GM18499 (cell line): ENCODE results near the gene BRINP3.

Experiments
- ATAC-seq: cut with Tn5 transposase; IDR thresholded peaks from one replicate; pipeline ENCODE4 v1.9.1; 2021; ENCODE audit warnings: moderate number of reproducible peaks; ENCODE audit not compliant: insufficient read depth, unreplicated experiment

The BRINP3 gene

DNA sequence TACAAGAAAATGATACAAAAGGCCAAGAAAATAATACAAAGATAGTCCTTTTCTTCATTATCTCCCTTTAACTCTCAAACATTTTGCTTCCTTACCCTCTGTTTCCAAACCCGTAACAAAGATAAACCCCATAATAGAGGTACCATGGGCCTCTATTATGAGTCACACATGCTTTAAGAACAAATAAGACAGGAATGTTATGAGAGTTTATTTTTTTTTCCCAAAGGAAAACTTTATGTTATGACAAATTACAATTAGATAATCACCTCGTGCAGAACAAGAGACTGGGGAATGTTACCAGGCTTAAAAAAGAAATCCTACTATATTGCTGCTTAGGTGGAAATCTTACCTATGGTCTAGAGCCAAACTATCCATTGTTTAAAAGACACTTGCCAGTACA is 272.0 kb downstream of the BRINP3 start:
- ATAC-seq = no peak

- no peak for ATAC-seq
Observed at GRCh38 chr1:190196020-190196419, 281.6 kb downstream of the BRINP3 start.

GRCh38 chr1:190193508-190194115 is 284.1 kb downstream of the BRINP3 start:
- ATAC-seq = no peak

DNA sequence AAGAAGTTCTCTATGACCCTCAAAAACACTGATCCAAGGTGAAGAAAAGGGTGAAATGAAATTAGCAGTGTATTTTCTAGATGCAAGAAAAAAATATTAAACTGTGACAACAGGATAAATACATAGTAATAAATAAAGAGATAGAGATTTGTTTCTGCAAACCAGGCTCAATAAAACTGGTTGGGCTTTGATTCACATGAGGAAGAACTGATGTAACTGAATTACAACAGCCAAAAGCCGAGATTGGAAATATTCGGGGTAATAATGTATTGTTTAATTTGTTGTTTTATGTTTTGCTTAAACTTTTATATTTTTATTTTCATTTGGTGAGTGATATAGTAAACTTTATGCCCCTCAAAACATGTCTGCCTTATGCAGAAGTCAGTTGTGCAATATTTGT is 285.0 kb downstream of the BRINP3 start:
- ATAC-seq = no peak

DNA sequence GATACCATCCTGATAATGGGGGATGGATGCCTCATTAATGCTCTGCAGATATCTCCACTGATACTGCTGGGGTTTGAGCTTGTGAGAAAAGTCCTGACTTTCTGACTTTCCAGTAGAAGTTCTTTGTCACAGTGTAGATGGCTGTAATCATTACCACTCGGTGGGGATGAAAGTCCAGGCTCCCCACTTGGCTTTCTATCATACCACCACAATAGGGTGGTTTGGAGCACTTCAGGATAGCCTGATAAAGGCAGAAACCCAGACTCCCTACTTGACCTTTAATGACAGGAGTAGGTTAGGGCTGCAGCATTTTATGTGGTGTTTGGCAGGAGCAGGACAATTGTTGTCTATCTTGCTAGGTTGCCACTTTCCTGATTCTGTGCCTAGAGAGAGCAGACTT is 294.1 kb downstream of the BRINP3 start:
- ATAC-seq = no peak

DNA sequence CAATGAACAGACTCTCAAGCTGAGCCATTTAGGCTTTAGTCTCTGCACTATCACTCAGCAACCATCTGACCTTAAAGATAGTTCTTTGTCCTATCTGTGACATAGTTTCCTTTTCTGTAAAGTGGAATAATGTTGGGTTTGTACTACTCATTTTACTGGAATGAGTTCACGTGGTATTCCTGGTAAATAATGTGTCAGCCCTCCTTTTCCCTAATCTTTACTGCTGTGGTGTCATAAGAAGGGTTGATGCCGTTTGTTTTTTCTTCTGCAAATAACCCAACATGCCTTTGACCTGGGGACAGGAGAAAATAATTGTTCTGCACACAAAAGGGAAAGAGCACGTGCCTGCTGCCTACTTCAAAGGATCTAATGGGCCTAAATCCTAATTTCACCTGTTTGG is 297.8 kb downstream of the BRINP3 start:
- ATAC-seq = no peak

DNA sequence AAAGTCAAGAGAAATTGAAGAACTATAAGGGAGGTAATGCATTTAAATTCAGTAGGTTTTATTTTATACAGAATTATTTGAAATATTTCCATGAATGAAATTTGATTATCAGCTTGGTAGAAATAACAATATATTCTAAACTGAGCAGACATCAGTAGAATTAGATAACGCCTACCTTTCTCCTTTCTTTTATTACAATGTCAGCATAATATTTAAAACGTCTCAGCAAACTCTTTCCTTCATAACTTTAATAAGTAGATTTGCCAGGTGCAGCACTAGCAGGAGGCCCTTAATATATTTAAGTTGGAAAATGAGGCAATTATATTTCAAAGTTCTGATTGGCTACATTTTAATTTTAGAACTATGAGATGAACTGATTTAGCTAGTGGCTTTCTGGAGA is 298.8 kb downstream of the BRINP3 start:
- ATAC-seq = no peak

DNA sequence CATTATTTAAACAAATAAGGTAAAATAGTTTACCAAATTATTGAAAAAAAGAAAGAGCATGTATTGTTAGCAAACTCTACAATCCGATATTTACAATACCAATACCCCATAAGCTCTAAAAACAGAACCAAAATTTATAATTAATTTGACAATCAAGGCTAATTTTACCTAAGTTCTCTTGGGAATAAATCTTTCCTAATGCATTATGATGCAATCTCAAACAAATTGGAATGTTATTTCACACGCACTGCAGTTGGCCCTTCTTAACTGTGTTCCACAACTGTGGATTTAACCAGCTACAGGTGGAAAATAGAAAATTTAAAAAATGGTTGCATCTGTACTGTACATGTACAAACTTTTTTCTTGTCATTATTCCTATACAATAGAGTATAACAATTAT is 300.1 kb downstream of the BRINP3 start:
- ATAC-seq = no peak

- ATAC-seq = no peak
Observed at GRCh38 chr1:190176776-190177175, 300.9 kb downstream of the BRINP3 start.

DNA sequence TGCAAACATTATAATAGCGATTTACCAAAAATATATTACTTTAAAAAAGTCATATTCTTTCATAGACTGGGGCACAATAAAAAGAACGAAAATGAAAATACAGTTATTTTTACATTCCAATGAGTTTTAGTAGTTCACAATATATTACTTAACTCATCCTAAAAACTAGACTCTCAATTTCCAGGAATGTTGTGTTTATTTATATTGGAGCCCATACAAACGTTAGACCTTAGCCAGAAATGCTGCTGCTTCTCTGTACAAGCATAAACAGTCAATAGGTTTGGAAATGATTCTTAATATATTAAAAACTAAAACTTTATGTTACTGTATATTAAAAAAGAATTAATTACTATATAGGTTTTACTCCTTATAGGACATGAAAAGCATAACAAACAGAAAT is 302.3 kb downstream of the BRINP3 start:
- no peak for ATAC-seq

GRCh38 chr1:190172651-190173430 is 304.8 kb downstream of the BRINP3 start:
- no peak for ATAC-seq

DNA sequence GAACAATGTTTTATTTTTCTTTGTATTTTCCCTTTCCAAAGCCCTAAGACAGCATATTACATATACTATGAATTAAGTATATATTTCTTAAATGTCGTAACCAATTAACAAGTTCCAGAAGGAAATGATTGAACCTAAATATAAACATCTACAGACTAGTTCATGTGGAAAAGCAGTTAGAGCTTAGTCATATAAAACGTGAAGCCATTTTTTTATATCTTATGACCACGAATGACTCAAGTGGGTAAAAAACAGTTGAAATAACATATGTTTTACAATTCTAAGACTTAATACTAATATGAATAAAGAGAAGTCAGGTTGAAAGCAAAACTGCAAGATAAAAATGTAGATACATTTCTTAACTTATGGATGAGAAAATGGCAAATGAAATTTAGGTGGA is 307.3 kb downstream of the BRINP3 start:
- ATAC-seq = no peak

DNA sequence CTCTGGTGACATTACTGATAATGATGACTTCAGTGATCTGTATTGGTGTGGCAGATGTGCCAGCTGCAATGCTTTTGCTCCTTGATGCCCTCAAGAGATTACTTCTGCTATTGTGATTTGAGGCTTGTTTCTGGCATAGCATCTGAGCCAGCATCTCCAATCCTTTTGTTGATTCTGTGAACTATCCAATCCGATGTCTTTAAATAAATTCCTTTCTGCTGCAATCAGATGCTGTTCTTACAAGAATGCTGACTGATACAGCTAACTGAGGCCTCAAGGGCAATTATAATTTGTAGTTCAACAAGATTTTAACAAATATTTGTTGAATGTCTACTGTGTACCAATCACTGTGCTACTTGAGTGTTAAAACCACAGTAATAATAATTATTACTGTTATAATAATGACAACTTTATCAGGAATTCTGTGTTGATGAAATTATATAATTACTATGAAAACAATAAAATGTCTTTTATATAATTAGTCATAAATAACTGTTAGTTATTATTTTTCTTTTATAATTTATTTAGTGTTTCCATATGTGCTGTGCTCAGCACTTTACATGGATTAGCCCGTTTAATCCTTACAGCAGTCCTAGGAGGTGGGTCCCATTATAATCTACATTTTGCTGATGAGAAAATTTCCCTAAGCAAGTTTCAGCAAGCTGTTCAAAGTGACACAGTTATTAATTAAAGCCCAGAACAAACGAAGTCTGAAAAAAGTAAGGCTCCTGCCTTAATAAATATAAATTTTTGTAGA is 308.2 kb downstream of the BRINP3 start:
- no peak for ATAC-seq

DNA sequence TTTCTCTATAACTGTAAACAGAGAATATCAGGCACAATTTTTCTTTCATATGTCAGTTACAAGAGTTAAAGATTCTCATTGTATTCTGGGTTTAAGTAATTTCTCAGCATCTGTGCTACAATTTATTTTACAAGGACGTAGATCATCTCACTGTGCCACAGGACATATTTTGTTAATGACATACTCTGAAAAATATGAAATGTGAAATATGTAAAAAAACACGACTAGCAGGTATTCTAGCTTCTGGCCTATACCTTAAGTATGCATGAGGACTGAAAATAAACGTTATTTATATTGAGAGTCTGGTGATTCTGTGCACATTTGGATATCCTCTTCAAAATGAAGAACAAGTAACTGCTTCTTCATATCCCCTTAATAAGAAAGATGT is 308.8 kb downstream of the BRINP3 start:
- ATAC-seq = no peak

GRCh38 chr1:190168116-190168892 is 309.4 kb downstream of the BRINP3 start:
- no peak for ATAC-seq

DNA sequence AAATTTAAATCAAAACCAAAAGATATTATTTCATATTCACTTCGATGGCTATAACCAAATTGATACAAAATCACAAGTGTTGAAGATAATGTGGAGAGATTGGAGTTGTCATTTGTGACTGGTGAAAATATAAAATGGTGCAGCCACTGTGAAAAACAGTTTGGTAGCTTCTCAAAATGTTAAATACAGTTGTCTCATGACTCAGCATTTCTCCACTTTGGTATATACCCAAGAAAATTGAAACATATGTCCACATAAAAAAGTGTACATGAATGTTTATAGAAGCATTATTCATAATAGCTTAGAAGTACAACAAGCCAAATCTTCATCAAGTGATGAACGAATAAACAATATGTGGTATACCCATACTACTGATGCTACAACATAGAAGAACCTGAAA is 318.5 kb downstream of the BRINP3 start:
- no peak for ATAC-seq

GRCh38 chr1:190154744-190155143 is 322.9 kb downstream of the BRINP3 start:
- ATAC-seq = no peak

DNA sequence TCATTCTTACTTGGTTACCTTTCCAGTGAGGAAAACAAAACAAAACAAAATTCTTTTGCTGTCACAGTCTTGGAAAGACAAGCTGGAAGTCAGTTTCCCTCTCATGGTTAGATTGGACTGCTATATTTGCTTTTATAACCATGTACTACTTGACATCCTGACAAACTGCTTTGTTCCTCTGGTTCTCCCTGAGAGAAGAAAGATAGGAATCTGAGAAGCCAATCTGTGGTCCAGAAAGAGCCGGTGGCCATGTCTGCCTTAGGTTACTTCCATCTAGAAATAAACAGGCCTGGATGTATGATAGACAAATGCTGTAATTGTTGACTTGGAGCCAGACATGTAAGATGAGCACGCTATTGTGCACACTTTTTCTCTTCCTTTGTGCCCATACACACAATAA is 330.0 kb downstream of the BRINP3 start:
- ATAC-seq = no peak

- ATAC-seq = no peak
Observed at GRCh38 chr1:190144650-190145049, 333.0 kb downstream of the BRINP3 start.

GRCh38 chr1:190140644-190141043 is 337.0 kb downstream of the BRINP3 start:
- ATAC-seq = no peak

- ATAC-seq = no peak
Observed at GRCh38 chr1:190138702-190139101, 339.0 kb downstream of the BRINP3 start.
